Sigmoid colon (tissue), 7 donors: Measurements from ENCODE around the gene PPAT. TPM values are rescaled to one million over a fixed set of nuclear protein-coding genes. Genes with fewer than 3 reads are reported as not detected.

Experiments
- DNase-seq: peaks from one replicate; pipeline ENCODE4 v3.0.0-alpha.2; 2019
- H3K27ac ChIP-seq, 4 donors: fragments of 200-600 bp; sonication (generic); one replicate each; pipeline ENCODE4 v1.5.1; 2016 to 2019; ENCODE audit warnings: mild to moderate bottlenecking in 1 of 4
- H3K27me3 ChIP-seq, 3 donors: fragments of 200-600 bp; sonication (generic); one replicate each; pipeline ENCODE4 v1.5.1; 2019; ENCODE audit warnings: mild to moderate bottlenecking in 1 of 3
- H3K36me3 ChIP-seq, 4 donors: fragments of 200-600 bp; sonication (generic); one replicate each; pipeline ENCODE4 v1.5.1; 2016 to 2019
- H3K4me1 ChIP-seq, 4 donors: fragments of 200-600 bp; sonication (generic); one replicate each; pipeline ENCODE4 v1.5.1; 2017 to 2019
- H3K4me3 ChIP-seq, 4 donors: fragments of 200-600 bp; sonication (generic); one replicate each; pipeline ENCODE4 v1.5.1; 2017 to 2019; ENCODE audit warnings: mild to moderate bottlenecking in 2 of 4, moderate library complexity in 1 of 4
- H3K9me3 ChIP-seq, 4 donors: fragments of 200-600 bp in 3 of 4; sonication (generic) in 3 of 4; one replicate each; pipeline versions ENCODE4 v1.5.1 to v1.6.1; 2013 to 2019
- EP300 ChIP-seq, 4 donors: sonication (generic); formaldehyde crosslinking; IDR thresholded peaks; one replicate each; pipeline ENCODE4 v1.6.1; 2017; ENCODE audit warnings: antibody characterized with exemption in 4 of 4
- POLR2A ChIP-seq, 2 donors: fragments of 450-650 bp; IDR thresholded peaks; one replicate each; pipeline ENCODE4 v1.6.1; 2016; ENCODE audit warnings: antibody characterized with exemption in 2 of 2, mild to moderate bottlenecking in 2 of 2, moderate library complexity in 2 of 2
- POLR2AphosphoS5 ChIP-seq, 4 donors: sonication (generic); formaldehyde crosslinking; IDR thresholded peaks; one replicate each; pipeline ENCODE4 v1.6.1; 2017; ENCODE audit warnings: antibody characterized with exemption in 4 of 4
- WGBS, 2 donors: extraction: QIAGEN DNeasy Blood & Tissue Kit; methylation state at CpG; one replicate each; pipeline ENCODE4 v1.1.7; 2013; 5-methylcytosine and 5-hydroxymethylcytosine counted together
- intact Hi-C: fragments of 100-400 bp; cut with DNase I; formaldehyde crosslinking; loops from one replicate; pipeline ENCODE4 v1.15.1; 2023
- polyA plus RNA-seq, 3 donors: library from polyadenylated mRNA; stranded (reverse); fragments of 200-250 nt; gene quantifications; one replicate each; pipeline ENCODE4 v1.2.3, GENCODE V29; 2013
- total RNA-seq, 4 donors: library from RNA; depleted of rRNA; stranded (reverse); fragments of >200 nt; gene quantifications; one replicate each; pipeline ENCODE4 v1.1.0, GENCODE V29; 2016
- TF ChIP-seq, protein P1 (sequence below), 4 experiments: fragments of 450-650 bp in 3 of 4; fragments of 200-600 bp in 1 of 4; IDR thresholded peaks; one replicate each; pipeline ENCODE4 v1.5.1; 2016 to 2019; ENCODE audit warnings: antibody characterized with exemption in 4 of 4, mild to moderate bottlenecking in 3 of 4, moderate library complexity in 2 of 4
- donor health status: healthy with polysubstance abuse.
- donor health status: Bipolar disorder and iron deficiency.
- donor health status: healthy.

PPAT gene
- total and polyA plus RNA-seq, 7 donors: 0.60 to 6.3 (median 4.4) TPM

DNA sequence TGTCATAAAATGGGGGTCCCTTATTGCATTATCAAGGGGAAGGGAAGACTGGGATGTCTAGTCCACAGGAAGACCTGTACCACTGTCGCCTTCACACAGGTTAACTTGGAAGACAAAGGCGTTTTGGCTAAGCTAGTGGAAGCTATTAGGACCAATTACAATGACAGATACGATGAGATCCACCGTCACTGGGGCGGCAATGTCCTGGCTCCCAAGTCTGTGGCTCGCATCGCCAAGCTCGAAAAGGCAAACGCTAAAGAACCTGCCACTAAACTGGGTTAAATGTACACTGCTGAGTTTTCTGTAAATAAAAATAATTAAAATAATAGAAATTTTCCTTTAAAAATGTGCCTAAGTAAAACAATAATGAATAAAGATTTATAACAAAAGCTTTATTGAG is 78.8 kb downstream of the PPAT start:
- Histone ChIP-seq H3K27ac (no peak overlapping the region), H3K4me1 (no peaks in the 10 kb centered on the region), H3K36me3 (peaks cover 0 to 29% (median 0%) of the 10 kb centered on the region in 4 donors), H3K27me3 (no peaks in the 10 kb centered on the region), H3K9me3 (no peaks in the 10 kb centered on the region), H3K4me3 (no peak overlapping the region)
- TF ChIP-seq, protein P1, sequence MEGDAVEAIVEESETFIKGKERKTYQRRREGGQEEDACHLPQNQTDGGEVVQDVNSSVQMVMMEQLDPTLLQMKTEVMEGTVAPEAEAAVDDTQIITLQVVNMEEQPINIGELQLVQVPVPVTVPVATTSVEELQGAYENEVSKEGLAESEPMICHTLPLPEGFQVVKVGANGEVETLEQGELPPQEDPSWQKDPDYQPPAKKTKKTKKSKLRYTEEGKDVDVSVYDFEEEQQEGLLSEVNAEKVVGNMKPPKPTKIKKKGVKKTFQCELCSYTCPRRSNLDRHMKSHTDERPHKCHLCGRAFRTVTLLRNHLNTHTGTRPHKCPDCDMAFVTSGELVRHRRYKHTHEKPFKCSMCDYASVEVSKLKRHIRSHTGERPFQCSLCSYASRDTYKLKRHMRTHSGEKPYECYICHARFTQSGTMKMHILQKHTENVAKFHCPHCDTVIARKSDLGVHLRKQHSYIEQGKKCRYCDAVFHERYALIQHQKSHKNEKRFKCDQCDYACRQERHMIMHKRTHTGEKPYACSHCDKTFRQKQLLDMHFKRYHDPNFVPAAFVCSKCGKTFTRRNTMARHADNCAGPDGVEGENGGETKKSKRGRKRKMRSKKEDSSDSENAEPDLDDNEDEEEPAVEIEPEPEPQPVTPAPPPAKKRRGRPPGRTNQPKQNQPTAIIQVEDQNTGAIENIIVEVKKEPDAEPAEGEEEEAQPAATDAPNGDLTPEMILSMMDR (IDR thresholded peaks at IDR 0.05): no peak
- TF ChIP-seq EP300 (IDR thresholded peaks at IDR 0.05): no peak
- TF ChIP-seq POLR2A (IDR thresholded peaks at IDR 0.05): no peak
- TF ChIP-seq POLR2AphosphoS5 (IDR thresholded peaks at IDR 0.05): no peak
- intact Hi-C loops: no loop called here
- 98 to 99% methylated on average over 9 of the region's 9 CpGs for WGBS, 2 donors
- no peak for DNase-seq

- peaks cover 0 to 54% (median 2%) of the 10 kb centered on the region in 4 donors for H3K36me3 ChIP-seq
- TF ChIP-seq POLR2A (IDR thresholded peaks at IDR 0.05) (no peak), EP300 (IDR thresholded peaks at IDR 0.05) (no peak), POLR2AphosphoS5 (IDR thresholded peaks at IDR 0.05) (no peak)
- TF ChIP-seq, protein P1 (IDR thresholded peaks at IDR 0.05): no peak
Measured at GRCh38 chr4:56348576-56348975, 86.8 kb downstream of the PPAT start.

DNA sequence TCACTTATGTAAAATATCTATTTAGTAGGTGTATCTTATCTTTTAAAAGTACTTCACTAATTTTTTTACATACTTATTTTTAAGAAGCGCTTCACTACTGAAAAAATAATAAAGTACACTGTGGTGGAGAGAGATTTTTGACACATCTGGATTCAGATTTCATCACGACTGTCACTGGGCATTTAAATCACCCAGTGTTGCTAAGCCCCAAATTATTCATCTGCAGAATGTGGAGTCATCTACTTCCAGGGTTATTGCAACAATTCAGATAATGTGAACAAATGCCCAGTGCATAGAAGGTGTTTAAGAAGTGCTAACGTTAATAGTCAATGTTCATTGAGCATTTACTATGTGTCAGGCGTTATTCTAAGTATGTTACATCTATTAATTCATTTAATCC is 90.0 kb downstream of the PPAT start:
- H3K9me3 ChIP-seq: no peaks in the 10 kb centered on the region
- no peaks in the 10 kb centered on the region for H3K4me1 ChIP-seq
- no peak for DNase-seq
- intact Hi-C loops: no loop called here
- H3K27ac ChIP-seq: no peak overlapping the region
- no peak overlapping the region for H3K4me3 ChIP-seq
- peaks cover 0 to 43% (median 2%) of the 10 kb centered on the region in 4 donors for H3K36me3 ChIP-seq
- 91 to 95% methylated on average over 4 of the region's 4 CpGs for WGBS, 2 donors
- TF ChIP-seq, protein P1 (IDR thresholded peaks at IDR 0.05): no peak
- TF ChIP-seq POLR2AphosphoS5 (IDR thresholded peaks at IDR 0.05) (no peak), EP300 (IDR thresholded peaks at IDR 0.05) (no peak), POLR2A (IDR thresholded peaks at IDR 0.05) (no peak)
- no peaks in the 10 kb centered on the region for H3K27me3 ChIP-seq

More at GRCh38 chr4:56348576-56348975, 86.8 kb downstream of the PPAT start:
- Histone ChIP-seq H3K27me3 (no peaks in the 10 kb centered on the region), H3K4me1 (no peaks in the 10 kb centered on the region), H3K27ac (no peak overlapping the region), H3K9me3 (no peaks in the 10 kb centered on the region), H3K4me3 (no peak overlapping the region)
- intact Hi-C loops: no loop called here
- 93 to 95% methylated on average over 3 of the region's 3 CpGs for WGBS, 2 donors
- DNase-seq: no peak

Other genes starting within 250 kb of the PPAT start
- gene AASDH, start 48.1 kb downstream of the PPAT start, total RNA-seq: 10 to 100 TPM in 2 of 4 donors, 1 to 10 TPM in 2; 5.5 to 13.4 (median 9.3) TPM
- gene AASDH, start 48.1 kb downstream of the PPAT start, polyA plus RNA-seq: 1 to 10 TPM; 3.2 to 4.1 (median 3.6) TPM
- gene PAICS, start 645 bp upstream of the PPAT start, total RNA-seq: 10 to 100 TPM; 15.0 to 34.6 (median 17.1) TPM
- gene PAICS, start 645 bp upstream of the PPAT start, polyA plus RNA-seq: 10 to 100 TPM; 18.0 to 63.9 (median 24.0) TPM
- 10 to 100 TPM; 45.9 to 55.9 (median 48.4) TPM for gene SRP72, start 32.0 kb upstream of the PPAT start, total RNA-seq
- gene SRP72, start 32.0 kb upstream of the PPAT start, polyA plus RNA-seq: 10 to 100 TPM; 29.4 to 33.4 (median 30.6) TPM
- gene ARL9, start 70.2 kb upstream of the PPAT start, total RNA-seq: 1 to 10 TPM in 1 of 4 donors, under 1 TPM in 2, not detected in 1; 0.54 to 1.1 (median 0.66) TPM
- gene ARL9, start 70.2 kb upstream of the PPAT start, polyA plus RNA-seq: under 1 TPM in 1 of 3 donors, not detected in 2; 0.47 TPM
- 10 to 100 TPM; 24.7 to 57.9 (median 47.1) TPM for gene HOPX, start 245.7 kb upstream of the PPAT start, total RNA-seq
- 1 to 10 TPM; 2.5 to 6.6 (median 6.4) TPM for gene HOPX, start 245.7 kb upstream of the PPAT start, polyA plus RNA-seq